ENCODE measurements around the gene FAM222B.

DNA sequence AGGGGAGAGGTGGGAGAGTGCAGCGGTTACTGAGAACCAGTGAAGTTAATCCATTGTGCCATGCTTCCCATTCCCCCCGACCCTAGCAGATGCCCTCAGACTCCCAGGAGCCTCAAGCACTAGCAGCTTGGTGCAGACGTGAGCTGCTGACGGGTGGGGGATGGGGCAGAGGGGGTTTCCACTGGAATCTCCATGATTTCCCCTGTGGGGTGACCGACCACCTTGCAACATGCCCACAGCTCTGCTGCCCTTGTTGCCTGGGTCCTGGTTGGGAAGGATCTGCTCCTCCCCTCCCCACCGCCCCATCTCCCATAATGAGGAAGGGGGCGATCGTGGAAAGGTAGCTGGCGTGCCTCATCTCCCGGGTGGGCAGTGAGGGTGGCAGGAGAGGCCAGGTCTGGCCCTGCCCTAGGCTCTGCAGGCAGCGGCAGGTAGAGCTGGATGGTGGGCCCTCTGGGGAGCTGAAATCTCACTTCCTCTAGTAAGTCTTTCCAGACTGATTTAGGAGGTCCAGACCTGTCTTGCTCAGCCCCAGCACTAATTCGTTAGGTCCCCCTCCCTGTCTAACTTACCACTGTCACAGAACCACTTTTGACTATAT lies 45.4 kb upstream of the FAM222B start:
- TF ChIP-seq TAF9B (IDR thresholded peaks at IDR 0.05; ENCODE audit: partially characterized antibody): no peak
- no peak for TF ChIP-seq UBTF (IDR thresholded peaks at IDR 0.05; ENCODE audit: borderline replicate concordance in 1 of 2, low read depth in 2 of 2, low read length in 2 of 2)
- no peak for TF ChIP-seq CTCF (IDR thresholded peaks at IDR 0.05 in 2 of 3, conservative IDR thresholded peaks at IDR 0.05 in 1 of 3; ENCODE audit: insufficient read depth in 2 of 3, low read depth in 1 of 3, low read length in 3 of 3)
- no peak for TF ChIP-seq KDM1A (IDR thresholded peaks at IDR 0.05)
- no peak for TF ChIP-seq PTBP1 (IDR thresholded peaks at IDR 0.05; ENCODE audit: low read depth, low read length)
- TF ChIP-seq POLR2A (conservative IDR thresholded peaks at IDR 0.05): no peak
- TF ChIP-seq REST (IDR thresholded peaks at IDR 0.05; ENCODE audit: borderline replicate concordance): no peak
- no peak for TF ChIP-seq REST (CRISPR knock-in tag; IDR thresholded peaks at IDR 0.05; ENCODE audit: low read depth)
- TF ChIP-seq E2F3 (CRISPR knock-in tag; IDR thresholded peaks at IDR 0.05): no peak
- no peak for TF ChIP-seq KLF16 (IDR thresholded peaks at IDR 0.05)
- no peak for TF ChIP-seq NCOA2 (IDR thresholded peaks at IDR 0.05; ENCODE audit: partially characterized antibody in 2 of 2)
- no peak for TF ChIP-seq RFX7 (CRISPR knock-in tag; IDR thresholded peaks at IDR 0.05)
- no peak for TF ChIP-seq FOXM1 (IDR thresholded peaks at IDR 0.05; ENCODE audit: low read depth)
- TF ChIP-seq FOXM1 (CRISPR knock-in tag; IDR thresholded peaks at IDR 0.05; ENCODE audit: low read depth): no peak
- TF ChIP-seq GMEB1 (CRISPR knock-in tag; IDR thresholded peaks at IDR 0.05): no peak
- TF ChIP-seq SPI1 (IDR thresholded peaks at IDR 0.05; ENCODE audit: borderline replicate concordance, low read depth, low read length): no peak

Data from K562 (cell line).